H1 (cell line): ENCODE measurements around the gene CACNA1C. TPM values are rescaled to one million over a fixed set of nuclear protein-coding genes. Genes with fewer than 3 reads are reported as not detected.

Experiments used
- CHD2 ChIP-seq: IDR thresholded peaks from 2 replicates; pipeline ENCODE4 v1.6.1; 2012; ENCODE audit warnings: low read length, improper control_type of control experiment
- FOSL1 ChIP-seq: IDR thresholded peaks from 2 replicates; pipeline ENCODE4 v1.6.1; 2011; ENCODE audit warnings: mild to moderate bottlenecking, low read depth, low read length, moderate library complexity; ENCODE audit not compliant: insufficient read depth
- RAD21 ChIP-seq, 2 experiments: IDR thresholded peaks in 1 of 2; conservative IDR thresholded peaks in 1 of 2; 2 replicates each; pipeline ENCODE4 v1.6.1; 2011; ENCODE audit warnings: low read depth in 2 of 2, low read length in 2 of 2, improper control_type of control experiment in 1 of 2, inconsistent platforms in 1 of 2, mild to moderate bottlenecking in 1 of 2, moderate library complexity in 1 of 2
- TAF1 ChIP-seq: IDR thresholded peaks from 2 replicates; pipeline ENCODE4 v1.6.1; 2011; ENCODE audit warnings: mild to moderate bottlenecking, low read depth, low read length
- TAF7 ChIP-seq: optimal IDR thresholded peaks from 2 replicates; pipeline ENCODE3; 2011; ENCODE audit warnings: low read depth, mild to moderate bottlenecking, inconsistent platforms, low read length, moderate library complexity, borderline replicate concordance
- TCF12 ChIP-seq: IDR thresholded peaks from 2 replicates; pipeline ENCODE4 v1.6.1; 2011; ENCODE audit warnings: low read depth, mild to moderate bottlenecking, low read length
- polyA plus RNA-seq, 7 experiments: library from polyadenylated mRNA; depleted of rRNA in 3 of 7; stranded (reverse) in 5 of 7; unstranded in 2 of 7; fragments of >200 nt in 5 of 7; fragments of 200-250 nt in 2 of 7; gene quantifications; 1 replicate in 5 of 7; 2 replicates in 1 of 7; 4 replicates in 1 of 7; pipeline versions ENCODE4 v1.2.1 to v1.2.3, GENCODE V29; 2011 to 2013; ENCODE audit warnings: missing spikeins in 2 of 7, mixed read lengths in 2 of 7
- total RNA-seq: library from RNA; stranded (reverse); fragmentation: NEBNext Ultra II Directional; extraction: Animal tissue kit (Norgen Biotek cat#: 25700); gene quantifications from 2 replicates; pipeline ENCODE4 v1.2.1, GENCODE V29; 2021
- TF ChIP-seq, protein P1 (sequence below): fragments of 300-600 bp; sonication (generic); IDR thresholded peaks from 2 replicates; pipeline ENCODE4 v1.7.1; 2012; ENCODE audit warnings: low read length, moderate library complexity, mild to moderate bottlenecking, inconsistent platforms; ENCODE audit not compliant: insufficient replicate concordance
- TF ChIP-seq, protein P2 (sequence below): IDR thresholded peaks from 2 replicates; pipeline ENCODE4 v1.6.1; 2012; ENCODE audit warnings: inconsistent platforms
- TF ChIP-seq, protein P3 (sequence below): IDR thresholded peaks from 2 replicates; pipeline ENCODE4 v1.6.1; 2011; ENCODE audit warnings: low read length, improper control_type of control experiment

The CACNA1C gene
- total and polyA plus RNA-seq, 2 of the 8 experiments (the other 6 are each of a cell fraction or from before 2014, with no cell fraction given) = 1.3 TPM

DNA sequence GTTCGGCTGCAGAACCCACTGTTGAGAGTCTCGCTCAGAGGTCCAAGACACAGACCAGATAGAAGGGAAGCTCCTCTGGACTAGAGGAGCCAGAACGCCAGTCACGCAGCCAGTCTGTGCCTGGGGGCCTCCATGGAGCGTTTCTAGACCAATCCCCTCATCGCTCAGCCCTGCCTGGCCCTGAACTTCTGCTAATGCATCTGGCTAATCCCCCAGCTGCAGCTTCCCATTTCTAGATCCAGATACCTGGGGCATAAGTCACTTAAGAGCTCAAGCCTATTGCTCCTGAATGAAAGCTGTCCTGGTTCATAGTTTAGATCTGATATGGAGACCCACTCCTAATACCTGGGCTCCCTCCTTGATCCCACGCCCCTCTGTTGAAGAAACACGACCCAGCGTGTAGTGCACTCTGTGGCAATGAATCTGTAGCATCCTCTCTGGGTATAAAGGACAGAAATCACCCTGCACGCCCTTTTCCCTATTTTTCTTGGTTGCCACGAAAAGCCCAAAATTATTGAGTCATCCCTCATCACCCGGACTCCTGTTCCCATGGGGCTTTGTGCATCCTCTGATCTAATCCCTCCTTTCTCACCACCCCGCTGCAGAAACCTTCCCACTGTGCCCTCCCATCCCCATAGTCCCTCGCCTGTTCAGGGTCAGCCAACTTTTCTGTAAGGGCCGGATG lies 400.4 kb downstream of the CACNA1C start (continued):
- TF ChIP-seq, protein P1, sequence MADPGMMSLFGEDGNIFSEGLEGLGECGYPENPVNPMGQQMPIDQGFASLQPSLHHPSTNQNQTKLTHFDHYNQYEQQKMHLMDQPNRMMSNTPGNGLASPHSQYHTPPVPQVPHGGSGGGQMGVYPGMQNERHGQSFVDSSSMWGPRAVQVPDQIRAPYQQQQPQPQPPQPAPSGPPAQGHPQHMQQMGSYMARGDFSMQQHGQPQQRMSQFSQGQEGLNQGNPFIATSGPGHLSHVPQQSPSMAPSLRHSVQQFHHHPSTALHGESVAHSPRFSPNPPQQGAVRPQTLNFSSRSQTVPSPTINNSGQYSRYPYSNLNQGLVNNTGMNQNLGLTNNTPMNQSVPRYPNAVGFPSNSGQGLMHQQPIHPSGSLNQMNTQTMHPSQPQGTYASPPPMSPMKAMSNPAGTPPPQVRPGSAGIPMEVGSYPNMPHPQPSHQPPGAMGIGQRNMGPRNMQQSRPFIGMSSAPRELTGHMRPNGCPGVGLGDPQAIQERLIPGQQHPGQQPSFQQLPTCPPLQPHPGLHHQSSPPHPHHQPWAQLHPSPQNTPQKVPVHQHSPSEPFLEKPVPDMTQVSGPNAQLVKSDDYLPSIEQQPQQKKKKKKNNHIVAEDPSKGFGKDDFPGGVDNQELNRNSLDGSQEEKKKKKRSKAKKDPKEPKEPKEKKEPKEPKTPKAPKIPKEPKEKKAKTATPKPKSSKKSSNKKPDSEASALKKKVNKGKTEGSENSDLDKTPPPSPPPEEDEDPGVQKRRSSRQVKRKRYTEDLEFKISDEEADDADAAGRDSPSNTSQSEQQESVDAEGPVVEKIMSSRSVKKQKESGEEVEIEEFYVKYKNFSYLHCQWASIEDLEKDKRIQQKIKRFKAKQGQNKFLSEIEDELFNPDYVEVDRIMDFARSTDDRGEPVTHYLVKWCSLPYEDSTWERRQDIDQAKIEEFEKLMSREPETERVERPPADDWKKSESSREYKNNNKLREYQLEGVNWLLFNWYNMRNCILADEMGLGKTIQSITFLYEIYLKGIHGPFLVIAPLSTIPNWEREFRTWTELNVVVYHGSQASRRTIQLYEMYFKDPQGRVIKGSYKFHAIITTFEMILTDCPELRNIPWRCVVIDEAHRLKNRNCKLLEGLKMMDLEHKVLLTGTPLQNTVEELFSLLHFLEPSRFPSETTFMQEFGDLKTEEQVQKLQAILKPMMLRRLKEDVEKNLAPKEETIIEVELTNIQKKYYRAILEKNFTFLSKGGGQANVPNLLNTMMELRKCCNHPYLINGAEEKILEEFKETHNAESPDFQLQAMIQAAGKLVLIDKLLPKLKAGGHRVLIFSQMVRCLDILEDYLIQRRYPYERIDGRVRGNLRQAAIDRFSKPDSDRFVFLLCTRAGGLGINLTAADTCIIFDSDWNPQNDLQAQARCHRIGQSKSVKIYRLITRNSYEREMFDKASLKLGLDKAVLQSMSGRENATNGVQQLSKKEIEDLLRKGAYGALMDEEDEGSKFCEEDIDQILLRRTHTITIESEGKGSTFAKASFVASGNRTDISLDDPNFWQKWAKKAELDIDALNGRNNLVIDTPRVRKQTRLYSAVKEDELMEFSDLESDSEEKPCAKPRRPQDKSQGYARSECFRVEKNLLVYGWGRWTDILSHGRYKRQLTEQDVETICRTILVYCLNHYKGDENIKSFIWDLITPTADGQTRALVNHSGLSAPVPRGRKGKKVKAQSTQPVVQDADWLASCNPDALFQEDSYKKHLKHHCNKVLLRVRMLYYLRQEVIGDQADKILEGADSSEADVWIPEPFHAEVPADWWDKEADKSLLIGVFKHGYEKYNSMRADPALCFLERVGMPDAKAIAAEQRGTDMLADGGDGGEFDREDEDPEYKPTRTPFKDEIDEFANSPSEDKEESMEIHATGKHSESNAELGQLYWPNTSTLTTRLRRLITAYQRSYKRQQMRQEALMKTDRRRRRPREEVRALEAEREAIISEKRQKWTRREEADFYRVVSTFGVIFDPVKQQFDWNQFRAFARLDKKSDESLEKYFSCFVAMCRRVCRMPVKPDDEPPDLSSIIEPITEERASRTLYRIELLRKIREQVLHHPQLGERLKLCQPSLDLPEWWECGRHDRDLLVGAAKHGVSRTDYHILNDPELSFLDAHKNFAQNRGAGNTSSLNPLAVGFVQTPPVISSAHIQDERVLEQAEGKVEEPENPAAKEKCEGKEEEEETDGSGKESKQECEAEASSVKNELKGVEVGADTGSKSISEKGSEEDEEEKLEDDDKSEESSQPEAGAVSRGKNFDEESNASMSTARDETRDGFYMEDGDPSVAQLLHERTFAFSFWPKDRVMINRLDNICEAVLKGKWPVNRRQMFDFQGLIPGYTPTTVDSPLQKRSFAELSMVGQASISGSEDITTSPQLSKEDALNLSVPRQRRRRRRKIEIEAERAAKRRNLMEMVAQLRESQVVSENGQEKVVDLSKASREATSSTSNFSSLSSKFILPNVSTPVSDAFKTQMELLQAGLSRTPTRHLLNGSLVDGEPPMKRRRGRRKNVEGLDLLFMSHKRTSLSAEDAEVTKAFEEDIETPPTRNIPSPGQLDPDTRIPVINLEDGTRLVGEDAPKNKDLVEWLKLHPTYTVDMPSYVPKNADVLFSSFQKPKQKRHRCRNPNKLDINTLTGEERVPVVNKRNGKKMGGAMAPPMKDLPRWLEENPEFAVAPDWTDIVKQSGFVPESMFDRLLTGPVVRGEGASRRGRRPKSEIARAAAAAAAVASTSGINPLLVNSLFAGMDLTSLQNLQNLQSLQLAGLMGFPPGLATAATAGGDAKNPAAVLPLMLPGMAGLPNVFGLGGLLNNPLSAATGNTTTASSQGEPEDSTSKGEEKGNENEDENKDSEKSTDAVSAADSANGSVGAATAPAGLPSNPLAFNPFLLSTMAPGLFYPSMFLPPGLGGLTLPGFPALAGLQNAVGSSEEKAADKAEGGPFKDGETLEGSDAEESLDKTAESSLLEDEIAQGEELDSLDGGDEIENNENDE = no peak
- TF ChIP-seq TAF7 (no peak), FOSL1 (no peak), TAF1 (no peak), TCF12 (no peak), RAD21 (IDR thresholded peaks at IDR 0.05 in 1 of 2, conservative IDR thresholded peaks at IDR 0.05 in 1 of 2; ENCODE audit: low read depth in 2 of 2, low read length in 2 of 2) (no peak), CHD2 (no peak)
- TF ChIP-seq, protein P2, sequence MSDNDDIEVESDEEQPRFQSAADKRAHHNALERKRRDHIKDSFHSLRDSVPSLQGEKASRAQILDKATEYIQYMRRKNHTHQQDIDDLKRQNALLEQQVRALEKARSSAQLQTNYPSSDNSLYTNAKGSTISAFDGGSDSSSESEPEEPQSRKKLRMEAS = no peak
- TF ChIP-seq, protein P3, sequence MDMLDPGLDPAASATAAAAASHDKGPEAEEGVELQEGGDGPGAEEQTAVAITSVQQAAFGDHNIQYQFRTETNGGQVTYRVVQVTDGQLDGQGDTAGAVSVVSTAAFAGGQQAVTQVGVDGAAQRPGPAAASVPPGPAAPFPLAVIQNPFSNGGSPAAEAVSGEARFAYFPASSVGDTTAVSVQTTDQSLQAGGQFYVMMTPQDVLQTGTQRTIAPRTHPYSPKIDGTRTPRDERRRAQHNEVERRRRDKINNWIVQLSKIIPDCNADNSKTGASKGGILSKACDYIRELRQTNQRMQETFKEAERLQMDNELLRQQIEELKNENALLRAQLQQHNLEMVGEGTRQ = no peak
